Stimulated activated CD8-positive, alpha-beta memory T cell treated with anti-CD3 and anti-CD28 coated beads, Interleukin-15, amount 100 ng/mL, for 4 hours (primary cell): ENCODE measurements around the gene WNT6.

Experiments used
- DNase-seq, 2 donors: peaks; one replicate each; pipeline ENCODE4 v3.0.0-alpha.2; 2020; ENCODE audit warnings: low read depth in 2 of 2

The WNT6 gene

GRCh38 chr2:218877891-218878290 is 18.3 kb downstream of the WNT6 start:
- DNase-seq: no peak

GRCh38 chr2:218878486-218878885 is 18.9 kb downstream of the WNT6 start:
- no peak for DNase-seq

GRCh38 chr2:218878926-218879761 is 19.5 kb downstream of the WNT6 start:
- DNase-seq: no peak

GRCh38 chr2:218879776-218880101 is 20.1 kb downstream of the WNT6 start:
- DNase-seq: no peak

GRCh38 chr2:218880102-218880858 is 20.7 kb downstream of the WNT6 start, which contains the start of gene WNT10A:
Gene WNT10A, plus strand, starts transcription at chr2:218880852. Its CDS starts 144 bp downstream, at chr2:218880996.
- peak; percentile 73 to 77 for DNase-seq

GRCh38 chr2:218880859-218881594 is 21.4 kb downstream of the WNT6 start:
- DNase-seq: no peak

GRCh38 chr2:218881744-218882460 is 22.3 kb downstream of the WNT6 start:
- DNase-seq: no peak

GRCh38 chr2:218882461-218882816 is 22.8 kb downstream of the WNT6 start:
- DNase-seq: no peak

GRCh38 chr2:218882866-218883366 is 23.3 kb downstream of the WNT6 start:
- no peak for DNase-seq

GRCh38 chr2:218883491-218884490 is 24.2 kb downstream of the WNT6 start:
- no peak for DNase-seq

- no peak for DNase-seq
Measured at GRCh38 chr2:218884519-218884918, 24.9 kb downstream of the WNT6 start.

- no peak for DNase-seq
Measured at GRCh38 chr2:218885981-218886947, 26.7 kb downstream of the WNT6 start.

- DNase-seq: no peak
Measured at GRCh38 chr2:218887079-218887478, 27.5 kb downstream of the WNT6 start.

- no peak for DNase-seq
Measured at GRCh38 chr2:218888341-218888740, 28.7 kb downstream of the WNT6 start.

- no peak for DNase-seq
Measured at GRCh38 chr2:218889937-218890336, 30.3 kb downstream of the WNT6 start.

- DNase-seq: no peak
Measured at GRCh38 chr2:218890369-218890768, 30.8 kb downstream of the WNT6 start.

- no peak for DNase-seq
Measured at GRCh38 chr2:218891275-218892135, 31.9 kb downstream of the WNT6 start.

GRCh38 chr2:218892693-218893348 is 33.2 kb downstream of the WNT6 start:
- DNase-seq: peak; percentile 70 to 75
